SK-N-SH (cell line): ENCODE results near the gene RAMP1.

ENCODE experiments used
- MAX ChIP-seq: IDR thresholded peaks from 2 replicates; pipeline ENCODE4 v1.4.0; 2012; ENCODE audit warnings: low read depth
- POLR2AphosphoS5 ChIP-seq: IDR thresholded peaks from 2 replicates; pipeline ENCODE4 v1.6.1; 2012; ENCODE audit warnings: low read depth, low read length
- SMC3 ChIP-seq: IDR thresholded peaks from 2 replicates; pipeline ENCODE4 v1.6.1; 2012; ENCODE audit warnings: low read depth, low read length, improper control_type of control experiment

DNA sequence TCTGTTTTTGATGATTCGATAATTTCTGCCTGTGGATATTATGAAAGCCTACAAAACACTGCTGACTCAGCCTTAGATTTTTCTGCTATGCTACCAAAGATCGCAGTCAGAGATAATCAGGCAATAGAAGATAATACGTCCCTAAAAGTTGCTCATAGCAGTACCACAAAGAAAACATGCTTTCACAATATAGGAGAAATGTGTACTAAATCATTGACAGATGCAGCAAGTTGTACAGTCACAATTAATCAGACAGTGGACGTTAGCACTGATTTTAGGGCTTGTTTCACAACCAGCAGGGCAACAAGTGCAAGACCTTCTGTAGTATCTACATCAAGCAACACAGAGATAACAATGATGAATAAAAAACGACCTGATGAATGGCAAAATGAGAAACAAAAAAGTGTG is 41.4 kb upstream of the RAMP1 start:
- TF ChIP-seq MAX (peak; percentile 23; the same call in 1 of the 2 replicates), POLR2AphosphoS5 (peak; percentile 14; the same call in 1 of the 2 replicates), SMC3 (no peak)
